GM21447 (cell line): Measurements from ENCODE around the gene GNAT1.

Source experiments
- ATAC-seq: cut with Tn5 transposase; IDR thresholded peaks from one replicate; pipeline ENCODE4 v1.9.1; 2021; ENCODE audit not compliant: unreplicated experiment

Gene GNAT1

GRCh38 chr3:50174947-50175524 is 16.4 kb upstream of the GNAT1 start:
- no peak for ATAC-seq

- ATAC-seq: no peak
These were observed 14.1 kb upstream of the GNAT1 start for GRCh38 chr3:50177346-50177745.

- no peak for ATAC-seq
These were observed 11.7 kb upstream of the GNAT1 start for GRCh38 chr3:50179710-50180109.

GRCh38 chr3:50181985-50182384 is 9.4 kb upstream of the GNAT1 start:
- ATAC-seq: no peak

GRCh38 chr3:50182533-50183099 is 8.8 kb upstream of the GNAT1 start:
- ATAC-seq: no peak

- no peak for ATAC-seq
These were observed 7.7 kb upstream of the GNAT1 start for GRCh38 chr3:50183755-50184154.

GRCh38 chr3:50184242-50184978 is 7.0 kb upstream of the GNAT1 start:
- no peak for ATAC-seq

- no peak for ATAC-seq
These were observed 6.2 kb upstream of the GNAT1 start for GRCh38 chr3:50185230-50185629.

- no peak for ATAC-seq
These were observed 5.3 kb upstream of the GNAT1 start for GRCh38 chr3:50186096-50186495.

- ATAC-seq: no peak
These were observed 3.7 kb upstream of the GNAT1 start for GRCh38 chr3:50187750-50188149.

GRCh38 chr3:50189274-50189673 is 2.1 kb upstream of the GNAT1 start:
- ATAC-seq: no peak

GRCh38 chr3:50189989-50190388 is 1.4 kb upstream of the GNAT1 start:
- no peak for ATAC-seq

GRCh38 chr3:50192124-50192523 is 714 bp downstream of the GNAT1 start:
- ATAC-seq: no peak

- no peak for ATAC-seq
These were observed 1.3 kb downstream of the GNAT1 start for GRCh38 chr3:50192689-50193141.

GRCh38 chr3:50193286-50193685 is 1.9 kb downstream of the GNAT1 start:
- ATAC-seq: no peak

- ATAC-seq: no peak
These were observed 2.3 kb downstream of the GNAT1 start for GRCh38 chr3:50193746-50194127.

- no peak for ATAC-seq
These were observed 2.9 kb downstream of the GNAT1 start for GRCh38 chr3:50194128-50194902.

GRCh38 chr3:50194903-50195500 is 3.6 kb downstream of the GNAT1 start:
- no peak for ATAC-seq

- ATAC-seq: no peak
These were observed 4.3 kb downstream of the GNAT1 start for GRCh38 chr3:50195501-50196252.

GRCh38 chr3:50196253-50196801 is 4.9 kb downstream of the GNAT1 start:
- no peak for ATAC-seq
